NCI-H128 (cell line): Measurements from ENCODE around the gene DHX29.

Experiments
- DNase-seq: peaks from one replicate; lab custom pipeline; 2025; ENCODE audit not compliant: unreplicated experiment; lab: John Stamatoyannopoulos, UW

The DHX29 gene

DNA sequence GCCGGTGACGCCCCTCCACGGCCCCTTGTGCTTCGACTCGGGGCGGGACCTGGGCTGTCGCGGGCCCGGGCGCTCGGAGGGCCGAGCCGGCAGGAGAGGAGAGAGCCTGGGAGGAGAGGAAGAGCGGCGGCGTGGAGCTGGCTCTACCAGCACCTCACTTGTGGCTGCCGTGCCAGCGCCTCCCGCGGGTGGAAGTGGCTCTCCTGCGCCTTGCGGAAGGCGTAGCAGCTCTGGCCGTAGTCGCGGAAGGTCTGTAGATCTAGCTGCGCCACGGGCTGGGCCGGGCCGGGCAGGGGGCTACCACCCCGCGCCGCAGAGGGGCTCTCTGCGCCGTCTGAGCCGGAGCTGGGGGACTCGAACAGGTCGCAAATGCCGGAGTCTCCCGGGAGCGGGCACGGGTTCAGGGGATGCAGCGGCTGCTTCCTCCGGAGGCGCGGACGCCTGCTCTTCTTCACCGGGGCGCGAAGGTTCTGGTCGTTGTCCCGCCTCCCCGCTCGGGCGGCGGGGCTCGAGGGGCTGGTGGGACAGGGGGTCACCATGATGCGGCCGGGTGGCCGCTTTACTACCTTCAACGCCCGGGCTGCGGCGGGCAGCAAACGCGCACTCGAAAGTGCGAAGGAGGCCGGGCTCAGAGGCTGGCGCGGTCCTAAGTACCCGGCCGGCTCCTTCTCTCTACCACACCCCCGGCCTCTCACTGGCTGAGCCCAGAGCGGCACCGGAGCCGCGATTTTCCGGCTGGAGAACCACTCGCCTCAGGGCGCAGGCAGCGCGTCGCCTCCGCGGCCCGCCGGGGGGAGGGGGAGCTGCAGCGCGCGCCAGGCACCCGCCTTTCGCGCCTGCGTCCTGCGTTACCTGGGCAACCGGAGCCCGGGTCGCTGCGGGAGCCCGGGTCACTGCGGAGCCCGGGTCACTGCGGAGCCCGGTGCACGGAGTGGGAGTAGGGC is 74.2 kb downstream of the DHX29 start, which contains the start of gene CCNO:
CCNO (minus strand) TSS at position 624 of the 944 bp plus-strand sequence; CDS start at position 539, 85 bp downstream.
- DNase-seq, result peak; percentile 60

DNA sequence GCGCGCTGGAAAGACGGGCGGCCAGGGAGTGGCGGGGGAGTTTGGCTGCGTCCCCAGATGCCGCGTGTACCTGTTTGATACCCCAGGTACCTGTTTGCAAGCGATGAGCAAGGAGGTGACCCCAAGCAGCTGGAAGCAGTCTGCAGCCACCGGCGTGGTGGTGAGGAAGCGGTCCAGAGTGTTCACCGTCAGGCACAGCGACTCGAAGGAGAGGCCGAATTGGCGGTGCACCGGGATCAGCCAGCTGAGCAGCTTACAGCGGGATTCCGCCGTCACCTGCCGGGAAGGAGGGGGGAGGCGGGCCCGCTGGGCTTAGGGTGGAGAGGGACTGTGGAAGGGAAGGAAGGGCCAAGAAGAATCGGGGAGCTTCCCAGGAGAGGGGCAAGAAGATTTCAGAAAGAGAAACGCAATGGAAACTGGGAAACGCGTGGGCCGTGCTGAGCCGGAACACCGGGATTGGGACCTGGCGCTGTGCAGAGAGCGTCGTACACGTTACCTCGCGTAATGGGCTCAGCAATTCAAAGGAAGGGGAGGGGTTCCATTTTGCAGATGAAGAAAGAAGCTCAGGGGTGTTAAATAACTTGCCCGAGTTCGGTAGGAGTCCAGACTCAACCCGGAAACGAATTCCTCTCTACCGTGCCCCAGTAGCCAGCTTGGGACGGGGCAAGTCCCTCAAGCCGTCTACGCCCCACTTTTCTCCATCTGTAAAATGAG is 75.1 kb downstream of the DHX29 start:
- no peak for DNase-seq

GRCh38 chr5:55231919-55232270 is 75.6 kb downstream of the DHX29 start:
- DNase-seq, result no peak

DNA sequence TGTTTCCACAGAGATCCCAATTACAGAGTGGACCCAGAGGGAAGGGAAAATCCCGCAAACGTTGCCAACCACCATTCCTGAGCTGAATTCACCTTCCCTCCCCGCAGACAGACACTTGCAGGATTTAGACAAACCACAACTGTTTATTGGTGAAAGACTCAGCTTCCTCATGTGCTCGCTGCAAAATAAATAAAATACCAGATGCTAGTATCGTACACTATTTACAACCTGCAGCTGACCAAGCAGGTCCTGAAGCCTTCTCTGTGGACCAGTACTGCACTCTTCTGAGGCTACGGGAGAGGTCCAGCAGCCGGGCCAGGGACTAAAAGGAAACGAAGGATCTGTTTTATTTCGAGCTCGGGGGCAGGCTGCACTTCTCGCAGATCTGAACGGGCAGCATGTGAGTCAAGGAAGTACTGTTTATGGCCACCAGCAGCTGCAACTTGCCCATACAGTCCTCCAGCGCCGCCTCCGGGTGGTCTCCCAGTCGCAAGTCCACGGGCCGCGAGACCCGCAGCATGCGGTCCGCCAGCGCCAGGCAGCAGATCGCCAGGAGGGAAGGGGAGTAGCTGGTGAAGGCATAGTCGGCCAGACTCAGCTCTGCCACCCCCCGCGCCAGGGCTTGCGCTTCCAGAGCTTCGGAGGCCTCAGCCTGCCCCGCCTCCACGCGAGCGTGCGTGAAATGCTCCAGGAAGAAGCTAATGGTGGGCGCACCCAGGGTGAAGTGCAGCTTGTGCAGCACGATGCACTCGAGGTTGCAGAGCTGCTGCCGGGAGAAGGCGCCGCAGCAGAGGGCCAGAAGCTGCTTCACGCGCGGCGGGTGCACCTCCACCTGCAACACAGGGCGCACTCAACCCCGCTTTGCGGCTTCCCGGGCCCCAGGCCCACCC is 76.2 kb downstream of the DHX29 start:
- no peak for DNase-seq

DNA sequence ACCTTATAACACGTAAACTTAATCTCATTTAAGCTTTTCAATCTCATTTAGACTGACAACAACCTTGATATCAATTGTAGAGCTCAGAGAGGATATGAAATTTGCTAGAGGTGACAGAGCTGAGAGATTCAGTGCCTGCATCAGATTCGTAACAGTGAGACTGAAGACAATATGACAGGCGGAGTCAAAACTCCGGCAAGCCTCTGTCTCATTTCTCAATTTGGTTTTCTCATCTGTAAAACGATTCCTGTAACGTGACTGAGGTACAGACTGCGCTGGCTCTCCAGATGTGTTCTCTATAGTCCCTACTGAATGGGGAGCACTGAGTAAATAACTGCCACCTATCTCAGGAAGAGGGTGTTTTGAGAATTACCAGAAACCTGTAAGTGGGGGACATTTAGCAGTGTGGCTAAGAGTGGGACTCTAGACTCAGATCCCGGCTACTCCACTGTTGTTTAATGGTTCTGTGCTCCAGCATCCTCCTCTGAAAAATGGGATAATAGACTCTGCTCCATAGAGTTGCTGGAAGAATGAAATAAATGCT is 77.3 kb downstream of the DHX29 start:
- DNase-seq, result no peak

GRCh38 chr5:55227664-55228430 is 79.6 kb downstream of the DHX29 start:
- DNase-seq, result no peak

DNA sequence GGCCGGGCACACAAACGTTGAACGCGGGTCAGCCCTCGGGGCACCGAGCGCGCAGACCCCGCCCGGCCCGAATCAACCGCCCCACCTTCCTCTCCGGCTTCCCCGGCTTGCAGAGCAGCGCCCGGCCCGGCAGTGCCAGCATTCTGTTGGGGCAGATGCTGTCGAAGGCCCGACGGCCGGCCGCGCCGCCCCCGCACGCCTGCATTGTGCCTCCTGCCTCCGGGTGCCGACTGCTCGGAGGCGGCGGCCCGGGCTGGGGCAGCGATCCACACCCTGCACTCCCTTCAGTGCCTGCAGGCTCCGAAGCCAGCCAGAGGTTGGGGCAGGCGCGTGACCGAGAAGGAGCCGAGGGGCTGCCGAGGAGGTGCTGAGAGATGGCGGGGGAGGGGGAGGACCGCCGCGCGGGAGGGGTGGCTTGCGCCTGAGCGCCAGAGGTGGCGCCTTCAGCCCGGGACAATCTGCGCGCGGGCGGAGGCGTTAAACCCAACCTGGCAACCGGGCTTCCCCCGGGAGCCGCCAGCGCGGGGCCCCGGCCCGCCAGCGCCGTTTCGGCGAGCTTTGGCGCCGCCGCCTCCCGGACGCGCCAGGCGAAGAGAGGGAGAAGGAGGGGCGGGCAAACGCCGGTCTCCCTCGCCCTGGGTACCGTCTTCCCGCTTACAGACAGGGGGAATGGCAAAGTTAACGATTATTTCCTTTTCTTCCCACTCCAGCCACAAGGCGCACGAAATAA is 80.4 kb downstream of the DHX29 start, which contains the start of gene MCIDAS:
MCIDAS (minus strand) TSS at position 382 of the 730 bp plus-strand sequence; CDS start at position 205, 177 bp downstream.
- DNase-seq, result no peak

- peak; percentile 24 for DNase-seq
These were observed 81.2 kb downstream of the DHX29 start for GRCh38 chr5:55226027-55226933.

- no peak for DNase-seq
These were observed 82.1 kb downstream of the DHX29 start for GRCh38 chr5:55225346-55225745.

GRCh38 chr5:55223812-55224240 is 83.7 kb downstream of the DHX29 start:
- DNase-seq, result no peak

- no peak for DNase-seq
These were observed 84.3 kb downstream of the DHX29 start for GRCh38 chr5:55222985-55223811.

GRCh38 chr5:55222092-55222984 is 85.2 kb downstream of the DHX29 start:
- no peak for DNase-seq

DNA sequence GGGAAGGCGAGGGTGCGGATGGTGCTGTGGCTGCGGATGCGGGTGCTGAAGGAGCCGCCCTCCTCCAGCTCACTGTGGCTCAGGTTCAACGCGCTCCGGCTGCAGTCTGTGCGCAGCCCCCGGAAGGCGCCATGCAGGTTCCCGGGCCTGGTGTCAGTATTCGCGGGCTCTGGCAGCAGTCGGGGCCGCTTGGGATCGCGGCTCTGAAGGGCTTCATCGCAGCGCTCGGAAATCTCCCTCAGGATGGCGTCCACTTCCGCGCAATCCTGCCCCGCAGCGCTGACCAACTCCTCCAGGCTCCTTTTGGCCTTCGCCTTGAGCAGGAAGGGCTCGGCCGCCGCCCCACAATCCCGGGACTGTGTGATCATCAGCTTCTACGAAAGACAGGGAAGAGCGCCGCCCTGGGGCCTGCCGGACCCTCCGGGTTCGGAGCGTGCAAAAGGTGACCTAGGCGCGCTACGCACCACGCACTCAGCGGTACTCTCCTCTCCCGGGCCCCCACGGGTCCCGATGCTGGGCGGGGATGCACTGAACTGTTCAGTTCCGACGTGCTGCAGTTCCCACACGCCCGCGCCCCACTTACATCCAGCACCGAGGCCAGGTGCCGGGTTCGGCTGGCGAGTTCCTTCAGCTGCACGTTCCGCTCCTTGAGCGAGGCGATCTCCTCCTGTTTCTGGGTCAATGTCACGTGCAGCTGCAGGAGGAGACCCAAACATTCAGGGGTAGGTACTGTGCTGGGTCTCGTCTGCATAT is 86.9 kb downstream of the DHX29 start:
- DNase-seq, result no peak

- DNase-seq, result no peak
These were observed 87.7 kb downstream of the DHX29 start for GRCh38 chr5:55219770-55220169.

DNA sequence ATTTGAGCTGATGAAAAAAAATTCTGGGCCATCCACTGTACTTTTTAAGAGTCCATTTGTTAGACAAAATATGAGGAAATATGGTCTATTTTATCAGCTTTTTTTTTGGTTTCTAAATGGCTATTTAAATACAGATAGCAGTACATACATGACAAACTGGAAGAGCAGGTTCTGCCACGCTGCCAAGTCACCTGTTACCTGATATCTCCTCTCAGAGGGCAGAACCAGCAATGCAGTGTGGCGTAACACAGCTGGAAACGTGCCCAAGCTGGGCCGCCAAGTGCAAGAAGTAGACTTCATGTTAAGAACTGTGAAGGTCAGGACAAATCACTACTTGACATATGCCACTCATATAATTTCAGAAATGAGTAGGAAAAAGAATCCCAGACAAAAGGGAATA is 88.5 kb downstream of the DHX29 start:
- peak; percentile 18 for DNase-seq
